HG02571 (cell line): ENCODE results near the gene WNT6.

ENCODE experiments used
- ATAC-seq: cut with Tn5 transposase; IDR thresholded peaks from one replicate; pipeline ENCODE4 v1.9.1; 2021; ENCODE audit warnings: mild to moderate bottlenecking, moderate library complexity; ENCODE audit not compliant: unreplicated experiment

WNT6 gene

GRCh38 chr2:218890369-218890768 lies 30.8 kb downstream of the WNT6 start:
- ATAC-seq: no peak

GRCh38 chr2:218891275-218892135 lies 31.9 kb downstream of the WNT6 start:
- ATAC-seq: no peak

GRCh38 chr2:218892693-218893348 lies 33.2 kb downstream of the WNT6 start:
- peak; percentile 30 for ATAC-seq

- ATAC-seq: no peak
Observed at GRCh38 chr2:218893349-218894150, 33.9 kb downstream of the WNT6 start.

- ATAC-seq: no peak
Observed at GRCh38 chr2:218894151-218894879, 34.7 kb downstream of the WNT6 start.

GRCh38 chr2:218894880-218895157 lies 35.2 kb downstream of the WNT6 start:
- no peak for ATAC-seq

GRCh38 chr2:218895326-218895725 lies 35.7 kb downstream of the WNT6 start:
- no peak for ATAC-seq

GRCh38 chr2:218895759-218896500 lies 36.3 kb downstream of the WNT6 start:
- ATAC-seq: peak; percentile 12

- peak; percentile 63 for ATAC-seq
Observed at GRCh38 chr2:218896501-218897393, 37.1 kb downstream of the WNT6 start.

GRCh38 chr2:218897394-218898108 lies 37.9 kb downstream of the WNT6 start:
- peak; percentile 1 for ATAC-seq

- ATAC-seq: no peak
Observed at GRCh38 chr2:218898109-218898878, 38.7 kb downstream of the WNT6 start.

- ATAC-seq: no peak
Observed at GRCh38 chr2:218899147-218899546, 39.5 kb downstream of the WNT6 start.

GRCh38 chr2:218902427-218902826 lies 42.8 kb downstream of the WNT6 start:
- ATAC-seq: no peak

- no peak for ATAC-seq
Observed at GRCh38 chr2:218904176-218904575, 44.6 kb downstream of the WNT6 start.

GRCh38 chr2:218908721-218909619 lies 49.4 kb downstream of the WNT6 start:
- peak; percentile 95 for ATAC-seq

GRCh38 chr2:218910741-218911140 lies 51.1 kb downstream of the WNT6 start:
- no peak for ATAC-seq

GRCh38 chr2:218920504-218920903 lies 60.9 kb downstream of the WNT6 start:
- ATAC-seq: no peak
